ENCODE results near the gene HSPA2. TPM values are rescaled to one million over a fixed set of nuclear protein-coding genes. Genes with fewer than 3 reads are reported as not detected.
"Not testable (repeated sequence)": the region's sequence is repeated elsewhere in the genome, so short reads cannot be mapped to it uniquely, and the experiment has no call there.

Gene HSPA2
- total RNA-seq, 1 experiment from 2014 or later: 30.2 TPM

DNA sequence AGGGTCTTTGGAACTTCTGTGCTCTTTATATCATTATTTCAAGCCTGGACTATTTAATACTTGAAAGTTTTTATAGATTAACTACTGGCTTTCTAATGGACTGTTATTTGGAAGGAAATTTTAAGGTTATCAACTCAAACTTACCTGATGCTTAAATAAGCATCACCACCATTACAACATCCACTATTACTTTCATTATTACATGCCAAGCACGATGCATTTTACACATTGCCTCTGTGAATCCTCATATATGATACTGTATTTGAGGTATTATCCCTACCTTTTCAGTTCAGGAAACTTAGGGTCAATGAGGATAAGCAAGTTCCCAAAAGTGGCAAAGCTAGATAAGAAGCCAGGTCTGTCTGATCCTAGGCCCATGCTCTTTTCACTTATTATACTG, 23.6 kb upstream of the HSPA2 start (continued):
- TF ChIP-seq, protein P1, sequence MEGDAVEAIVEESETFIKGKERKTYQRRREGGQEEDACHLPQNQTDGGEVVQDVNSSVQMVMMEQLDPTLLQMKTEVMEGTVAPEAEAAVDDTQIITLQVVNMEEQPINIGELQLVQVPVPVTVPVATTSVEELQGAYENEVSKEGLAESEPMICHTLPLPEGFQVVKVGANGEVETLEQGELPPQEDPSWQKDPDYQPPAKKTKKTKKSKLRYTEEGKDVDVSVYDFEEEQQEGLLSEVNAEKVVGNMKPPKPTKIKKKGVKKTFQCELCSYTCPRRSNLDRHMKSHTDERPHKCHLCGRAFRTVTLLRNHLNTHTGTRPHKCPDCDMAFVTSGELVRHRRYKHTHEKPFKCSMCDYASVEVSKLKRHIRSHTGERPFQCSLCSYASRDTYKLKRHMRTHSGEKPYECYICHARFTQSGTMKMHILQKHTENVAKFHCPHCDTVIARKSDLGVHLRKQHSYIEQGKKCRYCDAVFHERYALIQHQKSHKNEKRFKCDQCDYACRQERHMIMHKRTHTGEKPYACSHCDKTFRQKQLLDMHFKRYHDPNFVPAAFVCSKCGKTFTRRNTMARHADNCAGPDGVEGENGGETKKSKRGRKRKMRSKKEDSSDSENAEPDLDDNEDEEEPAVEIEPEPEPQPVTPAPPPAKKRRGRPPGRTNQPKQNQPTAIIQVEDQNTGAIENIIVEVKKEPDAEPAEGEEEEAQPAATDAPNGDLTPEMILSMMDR (IDR thresholded peaks at IDR 0.05): no peak
- TF ChIP-seq MXD4 (CRISPR knock-in tag; IDR thresholded peaks at IDR 0.05; ENCODE audit: borderline replicate concordance) (no peak), NFE2L1 (CRISPR knock-in tag; IDR thresholded peaks at IDR 0.05) (no peak), SMAD3 (CRISPR knock-in tag; IDR thresholded peaks at IDR 0.05; ENCODE audit: borderline replicate concordance) (no peak), RORB (CRISPR knock-in tag; IDR thresholded peaks at IDR 0.05) (no peak)
- TF ChIP-seq, protein P2, sequence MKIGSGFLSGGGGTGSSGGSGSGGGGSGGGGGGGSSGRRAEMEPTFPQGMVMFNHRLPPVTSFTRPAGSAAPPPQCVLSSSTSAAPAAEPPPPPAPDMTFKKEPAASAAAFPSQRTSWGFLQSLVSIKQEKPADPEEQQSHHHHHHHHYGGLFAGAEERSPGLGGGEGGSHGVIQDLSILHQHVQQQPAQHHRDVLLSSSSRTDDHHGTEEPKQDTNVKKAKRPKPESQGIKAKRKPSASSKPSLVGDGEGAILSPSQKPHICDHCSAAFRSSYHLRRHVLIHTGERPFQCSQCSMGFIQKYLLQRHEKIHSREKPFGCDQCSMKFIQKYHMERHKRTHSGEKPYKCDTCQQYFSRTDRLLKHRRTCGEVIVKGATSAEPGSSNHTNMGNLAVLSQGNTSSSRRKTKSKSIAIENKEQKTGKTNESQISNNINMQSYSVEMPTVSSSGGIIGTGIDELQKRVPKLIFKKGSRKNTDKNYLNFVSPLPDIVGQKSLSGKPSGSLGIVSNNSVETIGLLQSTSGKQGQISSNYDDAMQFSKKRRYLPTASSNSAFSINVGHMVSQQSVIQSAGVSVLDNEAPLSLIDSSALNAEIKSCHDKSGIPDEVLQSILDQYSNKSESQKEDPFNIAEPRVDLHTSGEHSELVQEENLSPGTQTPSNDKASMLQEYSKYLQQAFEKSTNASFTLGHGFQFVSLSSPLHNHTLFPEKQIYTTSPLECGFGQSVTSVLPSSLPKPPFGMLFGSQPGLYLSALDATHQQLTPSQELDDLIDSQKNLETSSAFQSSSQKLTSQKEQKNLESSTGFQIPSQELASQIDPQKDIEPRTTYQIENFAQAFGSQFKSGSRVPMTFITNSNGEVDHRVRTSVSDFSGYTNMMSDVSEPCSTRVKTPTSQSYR (CRISPR knock-in tag; IDR thresholded peaks at IDR 0.05): no peak
- TF ChIP-seq, protein P3, sequence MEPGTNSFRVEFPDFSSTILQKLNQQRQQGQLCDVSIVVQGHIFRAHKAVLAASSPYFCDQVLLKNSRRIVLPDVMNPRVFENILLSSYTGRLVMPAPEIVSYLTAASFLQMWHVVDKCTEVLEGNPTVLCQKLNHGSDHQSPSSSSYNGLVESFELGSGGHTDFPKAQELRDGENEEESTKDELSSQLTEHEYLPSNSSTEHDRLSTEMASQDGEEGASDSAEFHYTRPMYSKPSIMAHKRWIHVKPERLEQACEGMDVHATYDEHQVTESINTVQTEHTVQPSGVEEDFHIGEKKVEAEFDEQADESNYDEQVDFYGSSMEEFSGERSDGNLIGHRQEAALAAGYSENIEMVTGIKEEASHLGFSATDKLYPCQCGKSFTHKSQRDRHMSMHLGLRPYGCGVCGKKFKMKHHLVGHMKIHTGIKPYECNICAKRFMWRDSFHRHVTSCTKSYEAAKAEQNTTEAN (CRISPR knock-in tag; IDR thresholded peaks at IDR 0.05): no peak
- TF ChIP-seq, protein P4, sequence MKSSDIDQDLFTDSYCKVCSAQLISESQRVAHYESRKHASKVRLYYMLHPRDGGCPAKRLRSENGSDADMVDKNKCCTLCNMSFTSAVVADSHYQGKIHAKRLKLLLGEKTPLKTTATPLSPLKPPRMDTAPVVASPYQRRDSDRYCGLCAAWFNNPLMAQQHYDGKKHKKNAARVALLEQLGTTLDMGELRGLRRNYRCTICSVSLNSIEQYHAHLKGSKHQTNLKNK (CRISPR knock-in tag; IDR thresholded peaks at IDR 0.05): no peak
- TF ChIP-seq, protein P5, sequence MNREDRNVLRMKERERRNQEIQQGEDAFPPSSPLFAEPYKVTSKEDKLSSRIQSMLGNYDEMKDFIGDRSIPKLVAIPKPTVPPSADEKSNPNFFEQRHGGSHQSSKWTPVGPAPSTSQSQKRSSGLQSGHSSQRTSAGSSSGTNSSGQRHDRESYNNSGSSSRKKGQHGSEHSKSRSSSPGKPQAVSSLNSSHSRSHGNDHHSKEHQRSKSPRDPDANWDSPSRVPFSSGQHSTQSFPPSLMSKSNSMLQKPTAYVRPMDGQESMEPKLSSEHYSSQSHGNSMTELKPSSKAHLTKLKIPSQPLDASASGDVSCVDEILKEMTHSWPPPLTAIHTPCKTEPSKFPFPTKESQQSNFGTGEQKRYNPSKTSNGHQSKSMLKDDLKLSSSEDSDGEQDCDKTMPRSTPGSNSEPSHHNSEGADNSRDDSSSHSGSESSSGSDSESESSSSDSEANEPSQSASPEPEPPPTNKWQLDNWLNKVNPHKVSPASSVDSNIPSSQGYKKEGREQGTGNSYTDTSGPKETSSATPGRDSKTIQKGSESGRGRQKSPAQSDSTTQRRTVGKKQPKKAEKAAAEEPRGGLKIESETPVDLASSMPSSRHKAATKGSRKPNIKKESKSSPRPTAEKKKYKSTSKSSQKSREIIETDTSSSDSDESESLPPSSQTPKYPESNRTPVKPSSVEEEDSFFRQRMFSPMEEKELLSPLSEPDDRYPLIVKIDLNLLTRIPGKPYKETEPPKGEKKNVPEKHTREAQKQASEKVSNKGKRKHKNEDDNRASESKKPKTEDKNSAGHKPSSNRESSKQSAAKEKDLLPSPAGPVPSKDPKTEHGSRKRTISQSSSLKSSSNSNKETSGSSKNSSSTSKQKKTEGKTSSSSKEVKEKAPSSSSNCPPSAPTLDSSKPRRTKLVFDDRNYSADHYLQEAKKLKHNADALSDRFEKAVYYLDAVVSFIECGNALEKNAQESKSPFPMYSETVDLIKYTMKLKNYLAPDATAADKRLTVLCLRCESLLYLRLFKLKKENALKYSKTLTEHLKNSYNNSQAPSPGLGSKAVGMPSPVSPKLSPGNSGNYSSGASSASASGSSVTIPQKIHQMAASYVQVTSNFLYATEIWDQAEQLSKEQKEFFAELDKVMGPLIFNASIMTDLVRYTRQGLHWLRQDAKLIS (CRISPR knock-in tag; IDR thresholded peaks at IDR 0.05; ENCODE audit: borderline replicate concordance): no peak

DNA sequence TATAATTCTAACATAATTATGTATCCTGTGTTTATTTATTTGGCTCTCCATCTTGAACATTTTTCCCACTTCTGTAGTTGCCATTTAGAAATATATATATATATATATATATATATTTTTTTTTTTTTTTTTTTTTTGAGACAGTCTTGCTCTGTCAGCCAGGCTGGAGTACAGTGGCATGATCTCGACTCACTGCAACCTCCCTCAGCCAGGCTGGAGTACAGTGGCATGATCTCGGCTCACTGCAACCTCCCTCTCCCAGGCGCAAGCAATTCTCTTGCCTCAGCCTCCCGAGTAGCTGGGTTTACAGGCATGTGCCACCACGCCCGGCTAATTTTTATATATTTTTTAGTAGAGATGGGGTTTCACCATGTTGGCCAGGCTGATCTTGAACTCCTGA, 22.9 kb upstream of the HSPA2 start:
- H3K4me3 Mint-ChIP-seq; H3K9me3 Mint-ChIP-seq; H3K36me3 Mint-ChIP-seq; POLR2A ChIA-PET; ATAC-seq; H3K4me1 Mint-ChIP-seq; H3K27me3 Mint-ChIP-seq (ENCODE audit: low read depth); H3K27ac Mint-ChIP-seq; DNase-seq (ENCODE audit: low spot score); CTCF ChIA-PET: not testable (repeated sequence)

DNA sequence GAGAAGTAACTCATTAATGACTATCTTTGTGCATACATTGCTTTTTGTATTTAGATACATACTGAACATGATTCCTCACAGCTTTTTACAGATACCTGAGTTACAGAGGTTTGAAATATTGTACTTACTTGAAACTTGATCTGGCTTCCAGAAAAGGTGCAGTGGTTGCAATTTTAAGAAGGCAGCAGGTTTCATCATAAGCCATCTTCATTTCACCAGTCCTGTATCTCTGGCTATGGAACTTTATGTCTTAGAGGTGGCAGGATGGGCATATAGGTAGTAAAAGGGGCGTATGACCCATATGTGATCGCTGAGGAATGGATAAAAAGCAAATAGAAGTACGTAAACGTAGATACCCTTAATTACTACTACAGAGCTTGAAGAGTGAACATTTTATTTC, 22.3 kb upstream of the HSPA2 start:
- ChIA-PET CTCF (no interaction called here), POLR2A (no interaction called here)
- H3K9me3 Mint-ChIP-seq: no peaks in the 10 kb centered on the region
- H3K27me3 Mint-ChIP-seq (ENCODE audit: low read depth): no peaks in the 10 kb centered on the region
- ATAC-seq (no peak), DNase-seq (ENCODE audit: low spot score) (no peak)
- no peaks in the 10 kb centered on the region for H3K36me3 Mint-ChIP-seq
- H3K4me3 Mint-ChIP-seq: no peak overlapping the region
- H3K4me1 Mint-ChIP-seq: 0 out of 2 replicates have a peak, but pooled peaks cover 3% of the 10 kb centered on the region
- H3K27ac Mint-ChIP-seq: no peak overlapping the region; the same call in 1 of the 2 replicates
- TF ChIP-seq ZNF396 (CRISPR knock-in tag; IDR thresholded peaks at IDR 0.05; ENCODE audit: borderline replicate concordance) (no peak), RELA (CRISPR knock-in tag; IDR thresholded peaks at IDR 0.05; ENCODE audit: borderline replicate concordance) (no peak), ESRRA (CRISPR knock-in tag; IDR thresholded peaks at IDR 0.05; ENCODE audit: borderline replicate concordance) (no peak)
- TF ChIP-seq, protein P6, sequence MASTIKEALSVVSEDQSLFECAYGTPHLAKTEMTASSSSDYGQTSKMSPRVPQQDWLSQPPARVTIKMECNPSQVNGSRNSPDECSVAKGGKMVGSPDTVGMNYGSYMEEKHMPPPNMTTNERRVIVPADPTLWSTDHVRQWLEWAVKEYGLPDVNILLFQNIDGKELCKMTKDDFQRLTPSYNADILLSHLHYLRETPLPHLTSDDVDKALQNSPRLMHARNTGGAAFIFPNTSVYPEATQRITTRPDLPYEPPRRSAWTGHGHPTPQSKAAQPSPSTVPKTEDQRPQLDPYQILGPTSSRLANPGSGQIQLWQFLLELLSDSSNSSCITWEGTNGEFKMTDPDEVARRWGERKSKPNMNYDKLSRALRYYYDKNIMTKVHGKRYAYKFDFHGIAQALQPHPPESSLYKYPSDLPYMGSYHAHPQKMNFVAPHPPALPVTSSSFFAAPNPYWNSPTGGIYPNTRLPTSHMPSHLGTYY (CRISPR knock-in tag; IDR thresholded peaks at IDR 0.05): no peak
- TF ChIP-seq, protein P7, sequence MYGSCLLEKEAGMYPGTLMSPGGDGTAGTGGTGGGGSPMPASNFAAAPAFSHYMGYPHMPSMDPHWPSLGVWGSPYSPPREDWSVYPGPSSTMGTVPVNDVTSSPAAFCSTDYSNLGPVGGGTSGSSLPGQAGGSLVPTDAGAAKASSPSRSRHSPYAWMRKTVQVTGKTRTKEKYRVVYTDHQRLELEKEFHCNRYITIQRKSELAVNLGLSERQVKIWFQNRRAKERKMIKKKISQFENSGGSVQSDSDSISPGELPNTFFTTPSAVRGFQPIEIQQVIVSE (CRISPR knock-in tag; IDR thresholded peaks at IDR 0.05; ENCODE audit: borderline replicate concordance): no peak
- TF ChIP-seq, protein P8, sequence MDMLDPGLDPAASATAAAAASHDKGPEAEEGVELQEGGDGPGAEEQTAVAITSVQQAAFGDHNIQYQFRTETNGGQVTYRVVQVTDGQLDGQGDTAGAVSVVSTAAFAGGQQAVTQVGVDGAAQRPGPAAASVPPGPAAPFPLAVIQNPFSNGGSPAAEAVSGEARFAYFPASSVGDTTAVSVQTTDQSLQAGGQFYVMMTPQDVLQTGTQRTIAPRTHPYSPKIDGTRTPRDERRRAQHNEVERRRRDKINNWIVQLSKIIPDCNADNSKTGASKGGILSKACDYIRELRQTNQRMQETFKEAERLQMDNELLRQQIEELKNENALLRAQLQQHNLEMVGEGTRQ (CRISPR knock-in tag; IDR thresholded peaks at IDR 0.05): no peak
- TF ChIP-seq, protein P9, sequence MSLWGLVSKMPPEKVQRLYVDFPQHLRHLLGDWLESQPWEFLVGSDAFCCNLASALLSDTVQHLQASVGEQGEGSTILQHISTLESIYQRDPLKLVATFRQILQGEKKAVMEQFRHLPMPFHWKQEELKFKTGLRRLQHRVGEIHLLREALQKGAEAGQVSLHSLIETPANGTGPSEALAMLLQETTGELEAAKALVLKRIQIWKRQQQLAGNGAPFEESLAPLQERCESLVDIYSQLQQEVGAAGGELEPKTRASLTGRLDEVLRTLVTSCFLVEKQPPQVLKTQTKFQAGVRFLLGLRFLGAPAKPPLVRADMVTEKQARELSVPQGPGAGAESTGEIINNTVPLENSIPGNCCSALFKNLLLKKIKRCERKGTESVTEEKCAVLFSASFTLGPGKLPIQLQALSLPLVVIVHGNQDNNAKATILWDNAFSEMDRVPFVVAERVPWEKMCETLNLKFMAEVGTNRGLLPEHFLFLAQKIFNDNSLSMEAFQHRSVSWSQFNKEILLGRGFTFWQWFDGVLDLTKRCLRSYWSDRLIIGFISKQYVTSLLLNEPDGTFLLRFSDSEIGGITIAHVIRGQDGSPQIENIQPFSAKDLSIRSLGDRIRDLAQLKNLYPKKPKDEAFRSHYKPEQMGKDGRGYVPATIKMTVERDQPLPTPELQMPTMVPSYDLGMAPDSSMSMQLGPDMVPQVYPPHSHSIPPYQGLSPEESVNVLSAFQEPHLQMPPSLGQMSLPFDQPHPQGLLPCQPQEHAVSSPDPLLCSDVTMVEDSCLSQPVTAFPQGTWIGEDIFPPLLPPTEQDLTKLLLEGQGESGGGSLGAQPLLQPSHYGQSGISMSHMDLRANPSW (CRISPR knock-in tag; conservative IDR thresholded peaks at IDR 0.05; ENCODE audit: low read depth): no peak
